GM12865 (cell line): ENCODE data around the gene TRIM7.

Source experiments
- DNase-seq: peaks from one replicate; pipeline ENCODE4 v3.0.0; 2010; ENCODE audit warnings: low read depth
- H3K4me3 ChIP-seq: 2 replicates; pipeline ENCODE4 v1.5.1; 2011; ENCODE audit warnings: mild to moderate bottlenecking, low read depth, low read length, control low read depth
- CTCF ChIP-seq: IDR thresholded peaks from 2 replicates; pipeline ENCODE4 v1.5.1; 2011; ENCODE audit warnings: low read length, control low read depth, low read depth, inconsistent platforms; ENCODE audit not compliant: insufficient read depth; ENCODE audit errors: missing control alignments

TRIM7 gene

GRCh38 chr5:181197326-181197951 is 7.6 kb downstream of the TRIM7 start:
- no peak for DNase-seq
- no peak for TF ChIP-seq CTCF
- no peak overlapping the region for H3K4me3 ChIP-seq

DNA sequence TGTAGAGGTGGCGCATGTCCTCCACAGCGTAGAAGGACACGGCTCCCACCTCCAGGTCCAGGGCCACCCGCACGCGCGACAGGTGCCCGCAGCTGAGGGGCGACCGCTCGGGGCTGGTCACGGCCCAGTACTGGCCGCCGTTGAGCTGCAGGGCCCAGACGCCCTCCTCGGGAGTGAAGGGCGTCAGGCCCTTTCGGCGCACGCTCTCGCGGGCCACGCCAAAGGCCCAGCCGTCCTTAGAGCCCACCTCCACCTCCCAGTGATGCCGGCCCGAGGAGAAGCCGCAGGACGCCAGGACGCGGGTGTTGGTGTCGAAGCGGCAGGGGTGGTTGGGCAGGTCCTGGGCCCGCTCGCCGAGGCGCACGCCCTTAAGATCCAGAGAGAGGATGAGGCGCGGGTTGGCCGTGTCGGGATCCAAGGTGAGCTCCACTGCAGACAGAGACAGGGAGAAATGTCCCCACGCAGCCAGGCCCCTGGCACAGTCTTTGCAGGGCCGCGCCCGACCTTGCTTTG is 9.7 kb downstream of the TRIM7 start:
- TF ChIP-seq CTCF = no peak
- no peak overlapping the region for H3K4me3 ChIP-seq
- no peak for DNase-seq

DNA sequence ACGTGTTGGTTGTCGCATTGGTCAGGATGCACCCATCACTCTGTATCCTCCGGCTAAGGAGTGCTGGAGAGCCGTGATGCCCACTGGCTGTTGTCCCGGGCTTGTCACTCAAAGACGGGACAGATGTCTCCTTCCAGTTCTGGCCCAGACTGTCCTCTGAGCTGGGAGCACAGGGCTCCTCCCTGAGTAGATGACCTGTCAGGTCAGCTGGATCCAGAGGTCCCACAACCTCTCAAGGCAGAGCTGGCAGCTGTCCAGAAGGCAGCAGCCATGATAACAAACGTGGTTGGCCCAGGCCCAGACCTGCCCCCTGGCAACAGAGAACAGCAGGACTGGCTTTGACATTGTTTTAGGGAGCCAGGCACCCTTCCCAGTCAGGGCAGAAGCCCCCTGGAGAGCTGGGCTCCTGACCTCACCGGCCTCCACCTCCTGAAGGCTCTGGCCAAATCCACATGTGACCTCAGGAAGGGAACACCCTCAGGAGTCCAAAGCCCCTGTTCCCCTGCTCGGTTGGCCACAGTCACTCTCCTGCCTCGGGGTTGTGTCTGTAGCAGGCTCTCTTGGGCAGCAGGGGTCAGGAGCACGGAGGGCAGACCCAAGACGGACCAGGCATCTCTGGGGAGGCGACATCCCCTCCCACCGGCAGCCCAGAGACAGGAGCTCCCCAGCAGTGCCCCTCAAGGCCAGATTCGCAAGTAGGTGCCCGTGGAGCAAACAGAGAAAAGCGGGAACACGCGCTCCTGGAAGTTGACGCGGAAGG is 10.3 kb downstream of the TRIM7 start:
- no peak for DNase-seq
- no peak for TF ChIP-seq CTCF
- no peak overlapping the region for H3K4me3 ChIP-seq

- no peak for TF ChIP-seq CTCF
- H3K4me3 ChIP-seq = no peak overlapping the region
- no peak for DNase-seq
These were observed 11.3 kb downstream of the TRIM7 start for GRCh38 chr5:181193656-181194055.

DNA sequence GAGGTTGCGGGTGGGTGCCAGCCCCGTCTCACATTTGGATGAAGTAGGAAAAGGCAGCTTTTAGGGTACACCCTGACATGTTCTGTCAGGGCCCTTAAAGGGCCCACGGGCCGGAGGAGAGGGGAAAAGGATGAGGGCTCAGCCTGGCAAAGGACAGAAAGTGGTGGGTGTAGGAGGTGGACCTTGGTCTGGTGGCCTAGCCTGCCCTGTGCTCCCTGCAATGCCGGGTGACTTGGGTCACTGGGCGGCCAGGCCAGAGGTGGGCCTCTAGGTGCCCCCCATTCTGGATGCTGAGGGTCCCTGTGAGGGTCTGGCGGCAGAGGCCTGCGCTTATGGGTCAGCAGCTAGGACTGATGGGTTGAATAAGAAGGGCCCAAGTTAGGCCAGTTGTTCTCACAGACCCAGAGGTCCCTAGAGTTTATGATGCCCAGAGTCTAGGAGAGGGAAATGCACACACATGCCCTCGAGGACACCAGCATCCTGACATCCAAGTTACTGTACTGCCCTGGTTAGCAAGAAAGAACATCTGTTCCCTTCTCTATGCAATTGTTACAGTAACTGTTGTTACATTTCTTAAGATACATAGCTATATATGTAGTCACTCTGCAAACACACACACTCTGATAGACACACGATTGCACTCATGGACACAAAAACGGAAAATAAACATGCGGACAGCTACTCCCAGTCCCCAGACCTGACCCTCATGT is 12.5 kb downstream of the TRIM7 start:
- DNase-seq = no peak
- no peak for TF ChIP-seq CTCF
- peak overlapping the region; percentile 85 for H3K4me3 ChIP-seq

DNA sequence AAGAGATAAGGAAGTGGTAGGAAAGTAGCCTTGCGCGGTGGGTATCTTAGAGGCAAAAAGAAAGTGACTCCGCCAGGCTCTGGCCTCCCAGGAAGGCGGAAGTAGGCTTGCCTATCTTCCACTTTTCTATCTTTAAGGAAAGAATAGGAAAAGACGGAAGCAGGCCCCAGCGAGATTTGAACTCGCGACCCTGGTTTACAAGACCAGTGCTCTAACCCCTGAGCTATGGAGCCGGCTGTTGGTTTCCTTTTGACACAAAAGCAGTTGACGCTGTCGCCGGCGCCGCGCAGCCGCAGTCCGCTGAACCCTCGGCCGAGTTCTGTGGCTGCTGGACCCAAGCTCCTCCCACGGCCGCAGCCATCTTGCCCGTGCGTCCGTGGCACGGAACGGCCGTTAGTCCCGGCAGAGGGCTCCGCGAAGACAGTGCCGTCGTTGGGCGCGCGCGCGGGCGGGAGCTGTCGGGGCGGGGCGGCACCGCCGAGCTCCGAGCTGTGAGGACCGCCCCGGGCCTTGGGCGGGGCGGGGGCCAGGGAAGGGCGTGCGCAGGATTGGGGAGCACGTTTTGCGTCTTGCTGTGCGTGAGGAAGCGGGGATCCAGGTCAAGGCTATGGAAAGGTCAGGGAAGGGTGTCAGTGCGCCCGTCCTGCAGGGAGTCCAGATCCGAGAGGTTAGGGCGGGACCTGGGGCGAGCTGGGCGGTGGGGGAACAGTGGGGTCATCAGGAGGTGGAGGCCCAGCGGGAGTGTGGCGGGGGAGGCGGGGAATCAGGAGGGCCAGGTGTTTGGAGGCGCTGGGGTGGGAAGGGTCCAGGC is 13.3 kb downstream of the TRIM7 start:
- H3K4me3 ChIP-seq = peak overlapping the region; percentile 91
- no peak for TF ChIP-seq CTCF

More for the DNA sequence above, 13.3 kb downstream of the TRIM7 start:
- DNase-seq = peak; percentile 98
